NB4 (cell line): ENCODE results near the gene RANBP3.

Source experiments
- CTCF ChIP-seq: IDR thresholded peaks from one replicate; pipeline ENCODE4 v1.5.1; 2012; ENCODE audit warnings: low read depth, low read length
- MAX ChIP-seq: IDR thresholded peaks from 2 replicates; pipeline ENCODE4 v1.6.1; 2011; ENCODE audit warnings: low read depth, low read length
- POLR2A ChIP-seq: IDR thresholded peaks from 2 replicates; pipeline ENCODE4 v1.6.1; 2011; ENCODE audit warnings: mild to moderate bottlenecking; ENCODE audit not compliant: insufficient read length; ENCODE audit errors: extremely low read depth

- no peak for TF ChIP-seq CTCF
- TF ChIP-seq POLR2A: no peak
- TF ChIP-seq MAX: no peak
These were observed 84.5 kb downstream of the RANBP3 start for GRCh38 chr19:5893296-5893903.
